T-cell (primary cell): ENCODE results near the gene TTC3. TPM values are rescaled to one million over a fixed set of nuclear protein-coding genes. Genes with fewer than 3 reads are reported as not detected.

Source experiments
- ATAC-seq, 4 experiments: fragments of 200-7000 bp in 3 of 4; fragments of 150-1000 bp in 1 of 4; cut with Tn5 transposase; replicated peaks in 1 of 4; 1 replicate in 3 of 4; 2 replicates in 1 of 4; pipeline ENCODE4 v1.10.0; 2021; ENCODE audit warnings: moderate library complexity in 3 of 4, mild to moderate bottlenecking in 2 of 4, moderate number of reproducible peaks in 1 of 4
- CTCF ChIA-PET, 2 donors: fragments of 300-600 bp; sonication (Branson Sonifier 250); formaldehyde crosslinking; loops; one replicate each; lab custom pipeline; 2022; ENCODE audit warnings: antibody characterized with exemption in 2 of 2; lab: Charles Lee
- POLR2A ChIA-PET, 2 donors: fragments of 300-600 bp; sonication (Branson Sonifier 250); formaldehyde crosslinking; loops; one replicate each; lab custom pipeline; 2022; ENCODE audit warnings: antibody characterized with exemption in 2 of 2; lab: Charles Lee
- DNase-seq, 35 experiments: peaks; one replicate each; pipeline versions ENCODE4 v3.0.0 to v3.0.0-alpha.2; 2013 to 2023
- H3K27ac ChIP-seq: one replicate; pipeline ENCODE4 v1.5.1; 2013; ENCODE audit warnings: low read length
- H3K27me3 ChIP-seq, 2 experiments: replicated peaks in 1 of 2; 1 replicate in 1 of 2; 2 replicates in 1 of 2; pipeline versions ENCODE4 v1.6.1 to v1.7.0; 2013; ENCODE audit warnings: low read length in 1 of 2, mixed read lengths in 1 of 2; ENCODE audit not compliant: control insufficient read depth in 2 of 2, insufficient read depth in 2 of 2; ENCODE audit errors: extremely low read depth in 1 of 2
- H3K36me3 ChIP-seq, 2 donors: 1 replicate in 1 of 2; 2 replicates in 1 of 2; pipeline versions ENCODE4 v1.6.1 to v1.7.0; 2013; ENCODE audit warnings: low read length in 1 of 2; ENCODE audit not compliant: control insufficient read depth in 2 of 2, insufficient read depth in 1 of 2; ENCODE audit errors: extremely low read depth in 1 of 2
- H3K4me1 ChIP-seq, 2 experiments: 1 replicate in 1 of 2; 2 replicates in 1 of 2; pipeline versions ENCODE4 v1.6.1 to v1.7.0; 2013; ENCODE audit warnings: low read length in 2 of 2, mixed read lengths in 1 of 2; ENCODE audit not compliant: insufficient read depth in 2 of 2, control insufficient read depth in 1 of 2; ENCODE audit errors: extremely low read depth in 1 of 2
- H3K4me3 ChIP-seq, 2 donors: 1 replicate in 1 of 2; 2 replicates in 1 of 2; pipeline versions ENCODE4 v1.5.1 to v1.7.0; 2013; ENCODE audit warnings: mild to moderate bottlenecking in 2 of 2, low read length in 1 of 2, moderate library complexity in 1 of 2; ENCODE audit not compliant: control insufficient read depth in 1 of 2; ENCODE audit errors: extremely low read depth in 1 of 2
- H3K9me3 ChIP-seq: 2 replicates; pipeline ENCODE4 v1.7.0; 2013
- H3K27ac Mint-ChIP-seq, 2 donors: one replicate each; pipeline ENCODE4 v1.8.0; 2020 to 2021; ENCODE audit warnings: mild to moderate bottlenecking in 2 of 2, mixed read lengths in 2 of 2
- H3K27me3 Mint-ChIP-seq, 2 donors: one replicate each; pipeline ENCODE4 v1.8.0; 2021 to 2022; ENCODE audit warnings: mixed read lengths in 2 of 2
- H3K36me3 Mint-ChIP-seq: one replicate; pipeline ENCODE4 v1.8.0; 2021; ENCODE audit warnings: mixed read lengths
- H3K4me1 Mint-ChIP-seq, 3 donors: one replicate each; pipeline ENCODE4 v1.8.0; 2020 to 2022; ENCODE audit warnings: mixed read lengths in 3 of 3, mild to moderate bottlenecking in 1 of 3
- H3K4me3 Mint-ChIP-seq, 3 donors: one replicate each; pipeline ENCODE4 v1.8.0; 2020 to 2022; ENCODE audit warnings: mild to moderate bottlenecking in 3 of 3, mixed read lengths in 3 of 3, moderate library complexity in 3 of 3
- H3K9me3 Mint-ChIP-seq, 3 donors: one replicate each; pipeline ENCODE4 v1.8.0; 2020 to 2022; ENCODE audit warnings: mixed read lengths in 3 of 3
- WGBS: methylation state at CpG from one replicate; pipeline ENCODE4 v1.1.5; 2013; ENCODE audit warnings: missing lambda C conversion rate; ENCODE audit not compliant: insufficient coverage; 5-methylcytosine and 5-hydroxymethylcytosine counted together
- total RNA-seq, 35 experiments: library from RNA in 6 of 35; stranded (reverse) in 6 of 35; fragments of 120-200 nt in 1 of 35; gene quantifications; one replicate each; pipeline versions ENCODE4 v1.2.1 to v1.2.4 and lab custom pipeline; 2013 to 2026

The TTC3 gene
- total RNA-seq, 5 donors from 2014 or later (not counting 1 experiment from before 2014, with no cell fraction given), result 125 to 153 (median 139) TPM

- ATAC-seq, result no peak
Measured at GRCh38 chr21:37245151-37245550, 172.1 kb downstream of the TTC3 start.

DNA sequence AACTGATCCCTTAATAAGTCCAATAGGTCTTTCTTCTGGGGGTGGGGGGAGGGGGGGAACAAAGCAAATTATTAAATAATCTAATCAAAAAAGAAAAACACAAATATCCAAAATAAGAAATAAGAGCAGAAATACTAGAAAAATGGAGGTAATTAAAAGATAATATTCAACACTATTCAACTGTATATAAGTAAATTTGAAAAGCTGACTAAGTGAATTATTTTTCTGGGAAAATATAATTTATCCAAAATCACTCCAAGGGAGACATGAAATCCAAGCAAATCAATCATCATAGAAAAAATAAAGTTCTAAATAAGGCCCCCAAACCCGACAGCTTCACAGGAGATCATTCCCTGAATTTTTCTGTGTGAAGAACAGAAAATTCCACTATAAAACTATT lies 175.2 kb downstream of the TTC3 start:
- peaks cover 74 to 82% (median 77%) of the 10 kb centered on the region in 3 donors for H3K4me1 Mint-ChIP-seq
- POLR2A ChIA-PET, result interaction anchor here in 1 of 2 donors (0.8 kb wide), 1 partner anchor 1982 kb away, joined by 9 read pairs; no protein-coding TSS in a partner anchor
- no peak overlapping the region for H3K27ac Mint-ChIP-seq
- no peaks in the 10 kb centered on the region for H3K9me3 ChIP-seq
- H3K9me3 Mint-ChIP-seq, result no peaks in the 10 kb centered on the region
- DNase-seq (no peak), ATAC-seq (no peak)
- no peak overlapping the region for H3K27ac ChIP-seq
- no peaks in the 10 kb centered on the region for H3K36me3 ChIP-seq
- H3K36me3 Mint-ChIP-seq, result peaks cover 3% of the 10 kb centered on the region
- no peak overlapping the region for H3K4me3 ChIP-seq
- no peaks in the 10 kb centered on the region for H3K27me3 Mint-ChIP-seq
- H3K4me1 ChIP-seq, result peaks cover 11 to 22% of the 10 kb centered on the region in 2 experiments
- H3K4me3 Mint-ChIP-seq, result no peak overlapping the region
- no CpG with 5 or more reads among the region's 1 CpG for WGBS
- H3K27me3 ChIP-seq, result no peaks in the 10 kb centered on the region
- CTCF ChIA-PET, result interaction anchor here (0.5 to 0.7 kb wide), 2 partner anchors 11 to 140 kb away, joined by 4 read pairs; no protein-coding TSS in a partner anchor

More at GRCh38 chr21:37245151-37245550, 172.1 kb downstream of the TTC3 start:
- Mint-ChIP-seq H3K4me3 (peak overlapping the region; percentile 14 to 74 (median 43)), H3K4me1 (peaks cover 68 to 74% (median 68%) of the 10 kb centered on the region in 3 donors), H3K27ac (peak overlapping the region; percentile 61 to 73), H3K9me3 (no peaks in the 10 kb centered on the region), H3K36me3 (peaks cover 12% of the 10 kb centered on the region), H3K27me3 (no peaks in the 10 kb centered on the region)
- Histone ChIP-seq H3K36me3 (peaks cover 0 to 12% of the 10 kb centered on the region in 2 donors), H3K4me1 (peaks cover 11 to 25% of the 10 kb centered on the region in 2 experiments), H3K27me3 (no peaks in the 10 kb centered on the region), H3K9me3 (no peaks in the 10 kb centered on the region), H3K4me3 (no peak overlapping the region), H3K27ac (no peak overlapping the region)
- ChIA-PET CTCF (interaction anchor here in 1 of 2 donors (0.5 kb wide), 1 partner anchor 107 kb away, joined by 3 read pairs; no protein-coding TSS in a partner anchor), POLR2A (no interaction called here)
- no peak for DNase-seq
- 90% methylated on average over 6 of the region's 8 CpGs for WGBS

GRCh38 chr21:37249112-37249904 lies 176.3 kb downstream of the TTC3 start:
- no peak overlapping the region for H3K27ac ChIP-seq
- ChIA-PET CTCF (interaction anchor here in 1 of 2 donors (0.6 kb wide), 1 partner anchor 44 kb away, joined by 5 read pairs; no protein-coding TSS in a partner anchor), POLR2A (interaction anchor here in 1 of 2 donors (0.6 to 0.7 kb wide), 2 partner anchors 8 to 1319 kb away, joined by 3 read pairs; no protein-coding TSS in a partner anchor)
- H3K4me3 ChIP-seq, result no peak overlapping the region
- Mint-ChIP-seq H3K4me1 (peaks cover 69 to 77% (median 72%) of the 10 kb centered on the region in 3 donors), H3K27me3 (no peaks in the 10 kb centered on the region), H3K9me3 (no peaks in the 10 kb centered on the region), H3K27ac (no peak overlapping the region), H3K4me3 (no peak overlapping the region), H3K36me3 (peaks cover 3% of the 10 kb centered on the region)
- peaks cover 11 to 12% of the 10 kb centered on the region in 2 experiments for H3K4me1 ChIP-seq
- WGBS, result no CpG with 5 or more reads among the region's 3 CpGs
- DNase-seq, result no peak
- H3K36me3 ChIP-seq, result no peaks in the 10 kb centered on the region
- H3K9me3 ChIP-seq, result no peaks in the 10 kb centered on the region
- H3K27me3 ChIP-seq, result no peaks in the 10 kb centered on the region
- no peak for ATAC-seq

DNA sequence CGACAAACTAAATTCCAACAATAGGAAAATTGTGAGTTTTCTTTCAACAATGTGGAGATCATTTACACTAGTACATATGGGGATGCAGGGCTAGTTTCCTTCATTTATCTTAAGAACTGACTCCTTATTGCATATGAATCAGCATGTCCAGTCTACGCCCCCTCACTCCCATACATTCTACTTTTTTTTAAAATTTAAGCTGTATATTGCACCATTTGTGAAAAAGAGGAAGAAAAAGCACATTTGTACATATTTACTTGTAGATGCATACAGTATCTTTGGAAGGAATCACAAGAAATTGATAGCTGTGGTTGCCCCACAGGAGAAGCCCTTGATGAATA lies 178.2 kb downstream of the TTC3 start:
- Mint-ChIP-seq H3K36me3 (peaks cover 2% of the 10 kb centered on the region), H3K4me3 (no peak overlapping the region), H3K27ac (no peak overlapping the region), H3K4me1 (peaks cover 50 to 65% (median 59%) of the 10 kb centered on the region in 3 donors), H3K27me3 (no peaks in the 10 kb centered on the region), H3K9me3 (no peaks in the 10 kb centered on the region)
- ChIA-PET POLR2A (interaction anchor here (0.6 to 0.7 kb wide), 4 partner anchors 7 to 313 kb away, joined by 4 to 9 read pairs (median 6); no protein-coding TSS in a partner anchor), CTCF (interaction anchor here (0.6 to 0.7 kb wide), 3 partner anchors 169 to 180 kb away, joined by 3 to 19 read pairs (median 3); no protein-coding TSS in a partner anchor)
- H3K36me3 ChIP-seq, result no peaks in the 10 kb centered on the region
- H3K27me3 ChIP-seq, result no peaks in the 10 kb centered on the region
- H3K4me3 ChIP-seq, result no peak overlapping the region
- H3K4me1 ChIP-seq, result peaks cover 0 to 3% of the 10 kb centered on the region in 2 experiments
- no CpG with 5 or more reads among the region's 2 CpGs for WGBS
- ATAC-seq (no peak), DNase-seq (no peak)
- H3K9me3 ChIP-seq, result no peaks in the 10 kb centered on the region
- no peak overlapping the region for H3K27ac ChIP-seq

Other genes starting within 250 kb of the TTC3 start
- 10 to 100 TPM; 13.0 to 15.6 (median 13.8) TPM for gene HLCS, start 106.6 kb upstream of the TTC3 start, total RNA-seq
- not detected for gene RIPPLY3, start 66.6 kb upstream of the TTC3 start, total RNA-seq
- 10 to 100 TPM; 10.3 to 19.3 (median 15.3) TPM for gene PIGP, start 183 bp upstream of the TTC3 start, total RNA-seq
- gene VPS26C, start 194.1 kb downstream of the TTC3 start, total RNA-seq, result 10 to 100 TPM; 47.8 to 62.7 (median 57.5) TPM